Measurements from ENCODE around the gene YAE1.
A peak's percentile ranks its signal among the peaks of the same experiment; 100 is the strongest.

Gene YAE1

GRCh38 chr7:39608278-39608677 lies 42.1 kb downstream of the YAE1 start:
- DNase-seq (ENCODE audit: low read depth): no peak

GRCh38 chr7:39609113-39609934 lies 43.1 kb downstream of the YAE1 start:
- DNase-seq (ENCODE audit: low read depth): peak; percentile 93

GRCh38 chr7:39609935-39610263 lies 43.7 kb downstream of the YAE1 start:
- no peak for DNase-seq (ENCODE audit: low read depth)

GRCh38 chr7:39613577-39613976 lies 47.4 kb downstream of the YAE1 start:
- peak; percentile 98 for DNase-seq (ENCODE audit: low read depth)

GRCh38 chr7:39614299-39614698 lies 48.1 kb downstream of the YAE1 start:
- no peak for DNase-seq (ENCODE audit: low read depth)

- DNase-seq (ENCODE audit: low read depth): no peak
Measured at GRCh38 chr7:39615350-39615975, 49.3 kb downstream of the YAE1 start.

GRCh38 chr7:39616138-39616537 lies 49.9 kb downstream of the YAE1 start:
- DNase-seq (ENCODE audit: low read depth): no peak

- no peak for DNase-seq (ENCODE audit: low read depth)
Measured at GRCh38 chr7:39617005-39617404, 50.8 kb downstream of the YAE1 start.

- DNase-seq (ENCODE audit: low read depth): no peak
Measured at GRCh38 chr7:39618868-39619267, 52.7 kb downstream of the YAE1 start.

GRCh38 chr7:39620486-39620885 lies 54.3 kb downstream of the YAE1 start:
- DNase-seq (ENCODE audit: low read depth): no peak

GRCh38 chr7:39621261-39621660 lies 55.1 kb downstream of the YAE1 start:
- peak; percentile 98 for DNase-seq (ENCODE audit: low read depth)

GRCh38 chr7:39621784-39622411 lies 55.7 kb downstream of the YAE1 start:
- DNase-seq (ENCODE audit: low read depth): no peak

All from HS-5 (cell line).